HG02571 (cell line): ENCODE data around the gene ARL6IP4.

Experiments used
- ATAC-seq: cut with Tn5 transposase; IDR thresholded peaks from one replicate; pipeline ENCODE4 v1.9.1; 2021; ENCODE audit warnings: mild to moderate bottlenecking, moderate library complexity; ENCODE audit not compliant: unreplicated experiment

The ARL6IP4 gene

GRCh38 chr12:122958198-122958888, 22.1 kb upstream of the ARL6IP4 start:
- no peak for ATAC-seq

- no peak for ATAC-seq
Observed at GRCh38 chr12:122959566-122960192, 20.8 kb upstream of the ARL6IP4 start.

- no peak for ATAC-seq
Observed at GRCh38 chr12:122960193-122960569, 20.3 kb upstream of the ARL6IP4 start.

GRCh38 chr12:122961531-122962329, 18.8 kb upstream of the ARL6IP4 start:
- no peak for ATAC-seq

- no peak for ATAC-seq
Observed at GRCh38 chr12:122963941-122964265, 16.6 kb upstream of the ARL6IP4 start.

GRCh38 chr12:122964439-122965257, 15.8 kb upstream of the ARL6IP4 start:
- no peak for ATAC-seq

- ATAC-seq: no peak
Observed at GRCh38 chr12:122965321-122965751, 15.1 kb upstream of the ARL6IP4 start.

GRCh38 chr12:122965851-122966742, 14.4 kb upstream of the ARL6IP4 start, which contains the start of gene ABCB9:
Gene ABCB9, minus strand, starts transcription at chr12:122966463. Its CDS starts 6,228 bp downstream, at chr12:122960235.
- no peak for ATAC-seq

DNA sequence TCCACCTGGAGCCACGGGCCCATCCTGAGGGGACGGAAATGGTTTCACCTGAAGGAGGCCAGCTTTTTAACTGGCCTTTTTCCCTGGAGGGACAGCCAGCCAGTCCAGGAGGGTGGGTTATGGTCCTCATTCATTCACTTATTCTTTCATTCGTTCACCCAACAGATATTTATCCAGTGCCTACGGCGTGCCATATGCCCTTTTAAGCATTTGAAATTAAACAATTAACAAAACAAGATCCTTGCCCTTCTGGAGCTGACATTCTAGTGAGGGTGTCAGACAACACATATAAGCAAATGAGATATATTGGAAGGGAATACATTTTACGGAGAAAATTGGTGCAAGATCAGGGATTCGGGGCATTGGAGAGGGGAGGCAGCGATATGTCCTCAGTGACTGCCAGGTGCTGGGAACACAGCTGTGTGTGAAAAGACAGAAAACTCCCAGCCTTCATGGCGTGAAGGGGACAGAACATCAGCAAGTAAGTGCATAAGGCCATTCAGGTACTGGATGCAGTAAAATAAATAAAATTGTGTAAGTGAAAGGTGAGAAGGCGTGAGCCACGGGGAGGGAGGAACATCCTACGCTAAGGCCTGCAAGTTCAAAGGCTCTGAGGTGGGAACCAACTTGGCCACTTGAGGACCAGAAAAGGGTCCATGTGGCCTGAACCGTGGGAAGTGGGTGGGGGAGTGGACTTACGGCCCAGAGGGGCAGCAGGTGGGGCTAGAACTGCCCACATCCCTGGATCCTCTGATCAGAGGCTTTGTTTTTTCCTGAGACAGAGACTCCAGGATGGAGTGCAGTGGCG, 13.5 kb upstream of the ARL6IP4 start:
- ATAC-seq: no peak

DNA sequence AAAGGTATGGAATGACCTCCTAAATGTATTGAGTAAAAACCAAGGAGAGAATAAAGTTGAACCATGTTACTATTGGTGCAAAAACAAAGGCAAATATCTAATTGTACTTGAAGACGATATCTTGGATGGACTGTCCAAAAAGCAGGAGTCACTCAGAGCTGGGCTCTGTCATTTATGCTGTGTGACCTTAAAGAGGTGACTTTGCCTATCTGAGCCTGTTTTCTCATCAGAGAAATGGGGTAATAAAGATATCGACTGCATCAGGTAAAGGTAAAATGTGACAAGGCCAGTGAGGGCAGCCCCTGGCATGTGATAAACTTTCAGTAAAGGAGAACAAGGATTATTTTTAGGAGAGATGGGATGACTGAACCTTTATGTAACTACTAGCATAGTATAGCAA, 12.4 kb upstream of the ARL6IP4 start:
- no peak for ATAC-seq

DNA sequence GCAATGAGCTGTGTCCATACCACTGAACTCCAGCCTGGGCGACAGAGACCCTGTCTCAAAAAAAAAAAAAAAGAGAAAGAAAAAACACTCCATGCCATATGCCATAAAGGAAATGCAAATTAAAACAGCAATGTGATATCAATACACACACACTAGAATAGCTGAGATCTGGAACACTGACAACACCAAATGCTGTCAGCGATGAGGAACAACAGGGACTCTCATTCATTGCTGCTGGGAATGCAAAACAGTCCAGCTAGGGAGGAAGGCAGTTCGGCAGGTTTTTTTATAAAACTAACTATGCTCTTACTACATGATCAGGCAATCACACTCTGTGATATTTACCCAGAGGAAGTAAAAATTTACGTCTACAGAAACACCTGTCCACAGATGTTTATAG, 10.8 kb upstream of the ARL6IP4 start:
- ATAC-seq: no peak

- peak; percentile 74 for ATAC-seq
Observed at GRCh38 chr12:122974274-122974891, 6.1 kb upstream of the ARL6IP4 start.

DNA sequence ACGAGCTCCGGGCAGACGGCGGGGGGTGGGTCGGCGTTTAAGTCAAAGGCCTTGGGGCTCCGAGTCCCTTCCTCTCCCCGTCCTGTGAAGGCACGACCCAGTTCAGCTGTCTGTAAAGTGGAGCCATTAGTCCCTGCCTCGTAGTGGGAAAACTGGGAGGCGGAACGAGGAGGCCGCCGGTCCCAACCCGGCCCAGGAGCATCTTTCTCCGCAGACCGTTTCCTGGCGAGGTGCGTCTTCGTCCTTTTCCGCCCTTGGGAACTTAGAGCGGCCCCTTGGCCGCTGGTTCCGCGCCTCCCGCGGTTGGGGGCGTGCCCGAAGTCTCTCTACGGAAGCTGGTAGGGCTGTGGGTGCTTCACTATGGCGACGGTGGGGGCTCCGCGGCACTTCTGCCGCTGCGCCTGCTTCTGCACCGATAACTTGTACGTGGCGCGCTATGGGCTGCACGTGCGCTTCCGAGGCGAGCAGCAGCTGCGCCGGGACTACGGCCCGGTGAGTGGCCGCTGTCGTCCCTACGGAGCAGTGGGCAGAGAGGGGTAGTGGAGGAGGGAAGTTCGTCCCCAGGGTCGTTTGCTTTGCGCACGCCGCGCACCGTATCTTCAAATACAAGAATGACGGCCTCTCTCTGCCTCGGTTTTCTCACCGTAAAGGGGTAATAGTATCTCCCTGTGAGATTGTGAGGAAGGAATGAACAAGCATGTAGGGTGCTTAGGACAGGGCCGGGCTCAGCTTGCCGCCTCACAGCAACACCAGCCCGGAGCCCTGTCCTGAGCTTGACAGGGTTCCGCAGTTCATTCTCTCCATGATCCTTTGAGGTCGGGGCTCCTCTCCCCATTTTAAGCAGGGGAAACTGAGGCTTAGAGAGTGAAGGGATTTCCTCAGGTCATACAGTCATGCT, 5.3 kb upstream of the ARL6IP4 start, which contains the start of gene OGFOD2:
Gene OGFOD2 (plus strand): TSS at position 353 of the 898 bp plus-strand sequence. CDS start 8 bp downstream, at position 361.
- peak; percentile 66 for ATAC-seq

- no peak for ATAC-seq
Observed at GRCh38 chr12:122975790-122976647, 4.5 kb upstream of the ARL6IP4 start.

GRCh38 chr12:122976648-122976975, 3.9 kb upstream of the ARL6IP4 start:
- no peak for ATAC-seq

- ATAC-seq: no peak
Observed at GRCh38 chr12:122977153-122977552, 3.3 kb upstream of the ARL6IP4 start.
